Endometrial microvascular endothelial cells (primary cell): Measurements from ENCODE around the gene TBC1D7. TPM values are rescaled to one million over a fixed set of nuclear protein-coding genes. Genes with fewer than 3 reads are reported as not detected.

ENCODE experiments used
- in situ Hi-C: cut with HindIII; loops from 2 replicates; pipeline ENCODE4 v1.10.0; 2017; ENCODE audit warnings: low sequenced_read_pairs, low pct_unique_long_range_greater_than_20kb; ENCODE audit errors: inconsistent ontology term
- total RNA-seq: library from RNA; depleted of rRNA; stranded (reverse); fragments of >200 nt; gene quantifications from one replicate; pipeline ENCODE4 v1.2.3, GENCODE V29; 2015; ENCODE audit errors: inconsistent ontology term

Gene TBC1D7
- total RNA-seq, 1 donor from 2014 or later, result 10.3 TPM

- in situ Hi-C loops, result no loop called here
Measured at GRCh38 chr6:13358511-13358910, 30.2 kb upstream of the TBC1D7 start.

DNA sequence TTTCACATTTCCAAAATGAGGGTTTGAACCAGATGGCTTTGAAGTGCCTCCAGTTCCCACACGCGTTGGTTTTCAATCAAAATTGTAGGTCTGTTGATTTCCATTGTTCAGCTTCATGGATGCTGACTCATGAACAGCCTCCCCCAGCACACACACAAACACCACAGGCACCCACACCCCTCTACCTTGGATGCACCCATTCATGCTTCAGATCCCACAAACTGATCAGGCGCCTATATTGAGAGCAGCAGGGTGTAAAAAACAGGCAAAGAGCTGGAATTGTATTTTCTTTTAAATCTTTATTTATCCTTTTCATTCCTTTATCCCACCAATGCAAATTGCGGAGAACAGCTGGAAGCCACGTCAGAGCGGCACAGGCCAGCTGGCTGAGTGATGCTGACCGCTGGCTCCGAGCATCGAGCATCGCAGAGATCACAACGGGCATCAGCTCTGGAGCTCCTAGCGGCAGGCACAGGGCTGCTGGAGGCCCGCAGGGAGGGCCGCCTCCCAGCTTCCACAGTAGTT, 29.3 kb upstream of the TBC1D7 start:
- in situ Hi-C loops, result no loop called here

DNA sequence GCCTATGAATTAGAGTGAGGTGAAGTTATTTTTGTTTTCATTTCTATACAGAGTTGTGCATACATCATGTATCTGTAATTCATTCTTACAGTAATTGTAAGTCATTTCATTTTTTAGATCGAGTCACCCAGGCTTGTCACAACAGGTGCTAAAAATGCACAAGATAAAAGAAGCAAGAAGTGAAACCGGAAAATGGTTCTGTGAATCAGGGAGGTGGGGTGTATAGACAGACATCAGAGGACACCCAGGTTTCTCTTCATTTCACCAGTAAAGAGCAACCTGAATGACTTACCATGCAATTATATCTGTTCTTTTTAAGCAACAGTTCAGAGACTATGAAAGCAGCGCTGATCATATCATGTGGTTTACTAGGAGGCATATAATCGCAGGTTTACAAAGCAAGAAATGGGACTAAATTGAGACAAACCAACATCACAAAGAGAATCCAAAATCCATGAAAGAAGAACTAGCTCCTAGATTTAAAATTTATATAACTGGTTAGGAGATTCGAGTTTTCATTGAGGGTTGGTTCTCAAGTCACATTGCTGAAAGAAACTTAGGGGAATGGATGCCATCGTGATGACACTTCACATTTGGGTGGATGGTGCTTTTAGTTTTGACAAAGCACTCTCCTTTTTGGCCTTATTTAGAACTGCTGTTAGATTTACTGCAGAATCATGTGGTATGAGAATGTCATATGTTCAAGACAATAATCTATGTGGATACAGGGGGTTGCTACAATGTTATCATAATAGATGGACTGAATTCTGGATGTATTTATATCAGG, 27.9 kb upstream of the TBC1D7 start:
- in situ Hi-C loops, result no loop called here

DNA sequence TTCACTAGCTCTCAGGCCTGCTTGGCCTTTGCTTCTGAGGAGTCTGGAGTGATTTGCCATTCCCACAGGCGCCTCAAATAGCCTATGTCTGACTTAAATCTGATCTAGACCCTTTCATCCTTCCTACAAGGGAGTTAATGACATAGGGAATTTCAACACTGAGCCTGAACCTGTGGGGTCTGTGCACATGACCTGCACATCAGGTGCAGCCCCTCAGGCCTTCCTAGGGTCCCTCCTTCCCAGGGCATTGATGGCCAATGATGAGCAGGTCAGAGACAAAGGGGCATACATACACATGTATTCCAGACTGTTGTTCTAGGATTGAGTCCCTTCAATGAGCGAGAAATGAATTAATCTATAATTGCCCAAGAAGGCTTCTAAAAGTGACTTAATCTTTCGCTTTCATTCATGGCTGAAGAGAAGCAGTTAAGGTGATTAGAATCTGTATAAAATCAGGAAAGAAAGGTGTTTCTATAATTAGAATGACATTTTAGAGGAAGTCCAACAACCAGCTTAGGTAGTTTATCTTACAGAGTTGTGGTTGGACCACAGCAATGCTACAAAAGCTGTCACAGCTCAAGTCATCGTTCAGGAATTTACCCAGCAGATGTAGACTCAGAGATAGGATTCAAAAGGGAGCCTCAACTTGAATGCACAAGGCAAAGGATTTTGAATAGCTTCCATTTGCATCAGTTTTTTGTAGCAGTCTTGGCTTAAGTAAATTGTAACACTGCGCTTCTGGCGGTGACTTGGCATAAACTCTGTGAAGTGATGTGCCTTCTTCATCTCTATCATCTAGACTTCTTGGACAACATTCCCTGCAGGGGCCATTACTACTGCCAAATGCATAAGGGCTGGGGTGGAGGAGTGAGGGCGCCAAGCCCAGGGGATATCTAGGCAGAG, 27.0 kb upstream of the TBC1D7 start:
- in situ Hi-C loops, result no loop called here

DNA sequence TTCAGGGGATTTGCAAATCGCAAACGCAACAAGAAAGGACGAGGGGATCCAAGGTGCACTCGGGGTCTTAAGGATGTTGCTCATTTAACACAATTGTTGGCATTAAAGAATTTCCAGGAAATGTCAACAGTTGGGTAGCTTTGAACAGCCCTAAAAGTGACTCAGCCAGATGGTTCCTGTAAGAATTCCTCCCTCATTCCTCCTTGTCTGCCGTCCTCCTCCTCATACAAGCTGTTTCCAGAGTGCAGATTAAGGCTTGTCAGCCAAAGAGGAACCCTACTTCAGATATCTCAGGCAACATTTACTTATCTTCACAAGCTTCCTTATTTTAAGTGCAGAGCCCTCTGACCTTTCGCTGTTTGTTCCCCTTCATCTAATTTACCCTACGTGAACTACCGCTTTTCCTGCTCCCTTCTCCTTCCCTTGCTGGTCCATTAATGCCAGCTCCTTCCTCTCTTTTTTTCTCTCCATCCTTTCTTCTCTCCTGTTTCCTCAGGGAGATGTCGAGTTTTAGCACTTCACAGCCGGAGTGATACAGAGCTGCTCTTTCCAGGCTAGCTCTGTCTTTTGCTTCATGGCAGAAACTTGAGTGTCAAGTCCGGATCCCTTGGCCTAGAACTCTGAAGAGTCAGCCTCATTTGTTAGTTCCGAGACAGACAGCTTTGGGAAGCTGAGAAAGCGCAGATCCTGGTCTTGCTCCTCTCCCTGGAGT, 26.1 kb upstream of the TBC1D7 start:
- in situ Hi-C loops, result no loop called here

GRCh38 chr6:13352165-13352564, 23.8 kb upstream of the TBC1D7 start:
- in situ Hi-C loops, result no loop called here

DNA sequence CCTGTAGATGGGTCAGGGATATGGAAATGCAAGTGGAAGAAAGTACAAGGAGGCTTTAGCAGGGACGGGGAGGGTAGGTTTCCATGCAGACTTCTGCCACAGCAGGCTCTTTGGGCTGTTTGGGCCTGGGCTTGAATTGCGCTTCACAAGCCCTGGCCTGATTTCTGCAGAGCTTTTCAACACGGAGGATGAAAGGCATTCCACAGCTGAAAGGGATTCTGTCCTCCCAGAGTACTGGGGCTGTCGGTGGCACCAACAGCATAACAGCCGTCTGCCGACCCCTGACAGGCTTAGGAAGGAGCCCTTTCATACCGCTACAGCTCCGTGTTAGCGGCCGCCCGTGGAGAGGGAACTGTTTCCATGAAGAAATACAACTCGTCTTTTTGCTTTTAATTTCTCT, 22.9 kb upstream of the TBC1D7 start:
- in situ Hi-C loops, result no loop called here

DNA sequence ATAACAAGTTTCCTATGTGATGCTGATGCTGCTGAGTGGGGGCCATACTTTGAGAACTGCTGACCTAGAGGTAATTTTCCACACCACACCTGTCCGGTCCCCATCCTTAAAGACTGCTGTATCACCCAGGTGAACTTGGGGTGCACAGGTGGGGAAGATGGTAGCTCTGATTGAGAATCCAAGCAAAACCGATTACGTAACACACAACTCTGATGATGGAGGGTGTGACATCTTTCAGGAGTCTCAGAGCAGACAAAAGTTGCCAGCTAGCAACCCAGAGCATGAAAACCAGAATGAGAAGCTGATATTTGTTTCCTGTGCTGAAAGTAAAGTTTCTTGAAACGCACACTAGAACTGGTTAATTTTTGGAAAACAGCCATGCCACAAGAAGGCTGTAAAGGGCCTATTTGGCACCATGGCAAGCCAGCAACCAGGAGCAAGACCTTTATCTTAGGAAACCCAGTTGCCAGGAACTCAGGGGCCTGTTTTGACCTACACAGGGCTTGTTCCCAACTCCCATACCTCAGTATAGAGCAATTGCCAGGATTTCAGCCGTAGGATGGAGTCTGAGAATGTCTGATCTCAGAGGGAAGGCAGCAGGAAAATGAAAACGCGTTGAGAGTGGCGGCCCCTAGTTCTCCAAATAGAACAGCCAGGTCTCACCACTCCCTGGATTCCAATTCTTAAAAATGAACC, 21.6 kb upstream of the TBC1D7 start:
- in situ Hi-C loops, result no loop called here

- in situ Hi-C loops, result no loop called here
Measured at GRCh38 chr6:13348334-13349113, 20.2 kb upstream of the TBC1D7 start.

- in situ Hi-C loops, result no loop called here
Measured at GRCh38 chr6:13346245-13346644, 17.9 kb upstream of the TBC1D7 start.

GRCh38 chr6:13342414-13343019, 14.2 kb upstream of the TBC1D7 start:
- in situ Hi-C loops, result no loop called here

DNA sequence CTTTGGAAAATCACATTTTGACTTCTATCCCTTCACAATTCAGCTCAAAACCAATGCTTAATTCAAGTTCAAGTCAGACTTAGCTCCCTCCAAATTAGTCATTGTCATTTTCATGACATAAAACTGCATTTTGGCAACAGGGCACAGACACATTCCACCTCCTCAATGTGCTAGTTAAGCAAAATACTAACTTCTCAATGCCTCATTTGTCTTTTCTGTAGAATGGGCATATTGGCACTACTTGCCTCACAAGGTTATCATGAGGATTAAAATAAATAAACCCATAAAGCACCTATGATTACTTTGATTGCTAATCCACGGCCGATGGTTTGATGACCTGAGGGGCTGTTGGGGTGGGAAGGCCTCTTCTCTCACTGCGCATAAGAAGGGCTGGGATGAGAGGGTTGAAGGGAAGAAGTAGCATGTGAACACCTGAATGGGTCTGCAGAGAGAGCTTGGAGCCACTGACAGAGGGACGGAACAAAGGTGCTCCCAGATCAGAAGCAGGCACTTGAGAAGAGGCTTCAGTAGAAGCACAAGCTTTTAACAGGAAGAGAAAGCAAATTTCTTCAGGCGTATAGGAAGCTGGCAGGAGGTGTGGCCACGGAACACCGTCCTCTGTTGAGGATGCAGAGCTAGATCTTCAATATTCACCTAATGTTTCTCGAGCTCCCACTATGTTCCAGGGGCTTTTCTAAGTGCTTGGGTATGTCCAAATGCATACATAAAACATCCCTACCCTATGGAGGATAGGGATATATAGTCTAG, 11.7 kb upstream of the TBC1D7 start:
- in situ Hi-C loops, result no loop called here

GRCh38 chr6:13338038-13338437, 9.7 kb upstream of the TBC1D7 start:
- in situ Hi-C loops, result no loop called here

DNA sequence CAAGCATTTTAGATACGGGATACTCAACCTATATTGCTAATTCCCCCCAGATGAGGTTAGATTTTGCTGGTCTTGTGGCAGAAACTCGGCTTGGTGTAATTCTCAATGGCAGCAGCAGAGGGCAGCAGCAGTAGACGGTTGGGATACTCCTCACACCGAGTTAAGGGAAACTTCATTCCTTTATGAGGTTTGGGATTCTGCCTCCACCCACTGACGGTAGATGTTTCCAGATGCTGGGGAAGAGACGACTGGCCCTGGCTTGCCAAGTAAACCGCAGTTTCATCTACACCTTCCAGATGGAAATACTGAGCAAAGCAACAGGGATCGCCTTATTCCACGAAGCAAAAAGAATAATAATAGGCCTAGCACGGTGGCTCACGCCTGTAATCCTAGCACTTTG, 8.2 kb upstream of the TBC1D7 start:
- in situ Hi-C loops, result no loop called here

- in situ Hi-C loops, result no loop called here
Measured at GRCh38 chr6:13334953-13335352, 6.6 kb upstream of the TBC1D7 start.

- in situ Hi-C loops, result no loop called here
Measured at GRCh38 chr6:13332349-13332706, 4.0 kb upstream of the TBC1D7 start.
